T-cell (primary cell): Measurements from ENCODE around the gene HOXB1. TPM values are rescaled to one million over a fixed set of nuclear protein-coding genes. Genes with fewer than 3 reads are reported as not detected.

Experiments used
- ATAC-seq, 4 experiments: fragments of 200-7000 bp in 3 of 4; fragments of 150-1000 bp in 1 of 4; cut with Tn5 transposase; replicated peaks in 1 of 4; 1 replicate in 3 of 4; 2 replicates in 1 of 4; pipeline ENCODE4 v1.10.0; 2021; ENCODE audit warnings: moderate library complexity in 3 of 4, mild to moderate bottlenecking in 2 of 4, moderate number of reproducible peaks in 1 of 4
- CTCF ChIA-PET, 2 donors: fragments of 300-600 bp; sonication (Branson Sonifier 250); formaldehyde crosslinking; loops; one replicate each; lab custom pipeline; 2022; ENCODE audit warnings: antibody characterized with exemption in 2 of 2; lab: Charles Lee
- POLR2A ChIA-PET, 2 donors: fragments of 300-600 bp; sonication (Branson Sonifier 250); formaldehyde crosslinking; loops; one replicate each; lab custom pipeline; 2022; ENCODE audit warnings: antibody characterized with exemption in 2 of 2; lab: Charles Lee
- DNase-seq, 35 experiments: peaks; one replicate each; pipeline versions ENCODE4 v3.0.0 to v3.0.0-alpha.2; 2013 to 2023
- H3K27ac ChIP-seq: one replicate; pipeline ENCODE4 v1.5.1; 2013; ENCODE audit warnings: low read length
- H3K27me3 ChIP-seq, 2 experiments: replicated peaks in 1 of 2; 1 replicate in 1 of 2; 2 replicates in 1 of 2; pipeline versions ENCODE4 v1.6.1 to v1.7.0; 2013; ENCODE audit warnings: low read length in 1 of 2, mixed read lengths in 1 of 2; ENCODE audit not compliant: control insufficient read depth in 2 of 2, insufficient read depth in 2 of 2; ENCODE audit errors: extremely low read depth in 1 of 2
- H3K36me3 ChIP-seq, 2 donors: 1 replicate in 1 of 2; 2 replicates in 1 of 2; pipeline versions ENCODE4 v1.6.1 to v1.7.0; 2013; ENCODE audit warnings: low read length in 1 of 2; ENCODE audit not compliant: control insufficient read depth in 2 of 2, insufficient read depth in 1 of 2; ENCODE audit errors: extremely low read depth in 1 of 2
- H3K4me1 ChIP-seq, 2 experiments: 1 replicate in 1 of 2; 2 replicates in 1 of 2; pipeline versions ENCODE4 v1.6.1 to v1.7.0; 2013; ENCODE audit warnings: low read length in 2 of 2, mixed read lengths in 1 of 2; ENCODE audit not compliant: insufficient read depth in 2 of 2, control insufficient read depth in 1 of 2; ENCODE audit errors: extremely low read depth in 1 of 2
- H3K4me3 ChIP-seq, 2 donors: 1 replicate in 1 of 2; 2 replicates in 1 of 2; pipeline versions ENCODE4 v1.5.1 to v1.7.0; 2013; ENCODE audit warnings: mild to moderate bottlenecking in 2 of 2, low read length in 1 of 2, moderate library complexity in 1 of 2; ENCODE audit not compliant: control insufficient read depth in 1 of 2; ENCODE audit errors: extremely low read depth in 1 of 2
- H3K9me3 ChIP-seq: 2 replicates; pipeline ENCODE4 v1.7.0; 2013
- H3K27ac Mint-ChIP-seq, 2 donors: one replicate each; pipeline ENCODE4 v1.8.0; 2020 to 2021; ENCODE audit warnings: mild to moderate bottlenecking in 2 of 2, mixed read lengths in 2 of 2
- H3K27me3 Mint-ChIP-seq, 2 donors: one replicate each; pipeline ENCODE4 v1.8.0; 2021 to 2022; ENCODE audit warnings: mixed read lengths in 2 of 2
- H3K36me3 Mint-ChIP-seq: one replicate; pipeline ENCODE4 v1.8.0; 2021; ENCODE audit warnings: mixed read lengths
- H3K4me1 Mint-ChIP-seq, 3 donors: one replicate each; pipeline ENCODE4 v1.8.0; 2020 to 2022; ENCODE audit warnings: mixed read lengths in 3 of 3, mild to moderate bottlenecking in 1 of 3
- H3K4me3 Mint-ChIP-seq, 3 donors: one replicate each; pipeline ENCODE4 v1.8.0; 2020 to 2022; ENCODE audit warnings: mild to moderate bottlenecking in 3 of 3, mixed read lengths in 3 of 3, moderate library complexity in 3 of 3
- H3K9me3 Mint-ChIP-seq, 3 donors: one replicate each; pipeline ENCODE4 v1.8.0; 2020 to 2022; ENCODE audit warnings: mixed read lengths in 3 of 3
- WGBS: methylation state at CpG from one replicate; pipeline ENCODE4 v1.1.5; 2013; ENCODE audit warnings: missing lambda C conversion rate; ENCODE audit not compliant: insufficient coverage; 5-methylcytosine and 5-hydroxymethylcytosine counted together
- total RNA-seq, 35 experiments: library from RNA in 6 of 35; stranded (reverse) in 6 of 35; fragments of 120-200 nt in 1 of 35; gene quantifications; one replicate each; pipeline versions ENCODE4 v1.2.1 to v1.2.4 and lab custom pipeline; 2013 to 2026

The HOXB1 gene
- total RNA-seq, 5 donors from 2014 or later (not counting 1 experiment from before 2014, with no cell fraction given): not detected

- DNase-seq (no peak), ATAC-seq (no peak)
- ChIA-PET CTCF (interaction anchor here in 1 of 2 donors (0.7 kb wide), 1 partner anchor 21 kb away, joined by 3 read pairs; no protein-coding TSS in a partner anchor), POLR2A (no interaction called here)
- 67% methylated on average over 6 of the region's 33 CpGs for WGBS
- Histone ChIP-seq H3K27ac (no peak overlapping the region), H3K27me3 (peaks cover 0 to 38% of the 10 kb centered on the region in 2 experiments), H3K4me3 (no peak overlapping the region), H3K36me3 (peaks cover 0 to 4% of the 10 kb centered on the region in 2 donors), H3K9me3 (no peaks in the 10 kb centered on the region), H3K4me1 (no peaks in the 10 kb centered on the region)
- H3K4me1 Mint-ChIP-seq: peaks cover 0 to 19% (median 12%) of the 10 kb centered on the region in 3 donors
- H3K27ac Mint-ChIP-seq: no peak overlapping the region
- peaks cover 0 to 24% of the 10 kb centered on the region in 2 donors for H3K27me3 Mint-ChIP-seq
- peak overlapping the region in 2 of 3 donors; percentile 5 to 55 for H3K4me3 Mint-ChIP-seq
- H3K36me3 Mint-ChIP-seq: peaks cover 15% of the 10 kb centered on the region
- H3K9me3 Mint-ChIP-seq: no peaks in the 10 kb centered on the region
Measured at GRCh38 chr17:48568499-48569239, 37.9 kb upstream of the HOXB1 start.

DNA sequence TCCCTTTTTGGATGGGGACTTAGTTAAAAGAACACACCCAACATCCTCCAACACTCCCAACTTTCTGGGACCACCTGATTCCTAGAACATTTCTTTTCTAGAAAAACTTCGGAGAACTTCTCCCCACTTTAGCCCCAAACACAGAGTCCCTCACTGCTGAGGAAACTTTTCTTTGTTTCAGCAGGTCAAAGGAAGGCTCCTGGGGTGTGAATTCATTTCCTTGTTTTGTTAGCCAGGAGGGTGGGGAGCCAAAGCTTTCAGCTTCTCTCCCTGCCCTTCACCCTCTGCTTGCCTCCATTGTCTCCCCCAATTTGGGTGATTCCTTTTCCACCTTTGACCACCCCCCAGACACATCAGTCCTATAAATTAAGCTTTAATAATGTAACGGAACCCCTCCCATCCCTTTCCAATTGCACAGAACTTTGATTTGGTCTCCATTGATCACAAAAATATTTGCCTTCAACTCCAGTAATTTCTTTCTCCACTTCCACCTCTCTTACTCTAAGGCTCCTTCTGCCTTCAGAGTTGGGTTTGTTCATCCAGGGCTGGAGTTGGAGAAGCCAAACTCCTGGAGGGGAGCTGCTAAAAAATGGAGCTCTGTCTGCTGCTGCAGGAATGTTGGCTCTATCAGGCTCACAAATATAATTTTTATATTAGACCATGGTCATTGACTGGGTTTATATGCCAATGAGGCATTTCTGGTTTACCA, 37.0 kb upstream of the HOXB1 start:
- CTCF ChIA-PET: interaction anchor here in 1 of 2 donors (0.6 to 0.7 kb wide), 2 partner anchors 20 to 489 kb away, joined by 3 read pairs; no protein-coding TSS in a partner anchor
- peaks cover 15% of the 10 kb centered on the region for H3K36me3 Mint-ChIP-seq
- DNase-seq: no peak

GRCh38 chr17:48567209-48567608, 36.4 kb upstream of the HOXB1 start:
- H3K4me3 ChIP-seq: no peak overlapping the region
- WGBS: 74% methylated on average over 6 of the region's 6 CpGs
- peaks cover 0 to 4% of the 10 kb centered on the region in 2 experiments for H3K4me1 ChIP-seq
- H3K4me1 Mint-ChIP-seq: peaks cover 0 to 20% (median 13%) of the 10 kb centered on the region in 3 donors
- peaks cover 0 to 4% of the 10 kb centered on the region in 2 donors for H3K36me3 ChIP-seq
- H3K9me3 ChIP-seq: no peaks in the 10 kb centered on the region
- H3K27me3 ChIP-seq: peaks cover 0 to 41% of the 10 kb centered on the region in 2 experiments
- POLR2A ChIA-PET: no interaction called here
- H3K9me3 Mint-ChIP-seq: no peaks in the 10 kb centered on the region
- DNase-seq (no peak), ATAC-seq (no peak)
- H3K27ac Mint-ChIP-seq: no peak overlapping the region
- no peak overlapping the region for H3K27ac ChIP-seq
- no peak overlapping the region for H3K4me3 Mint-ChIP-seq
- CTCF ChIA-PET: interaction anchor here in 1 of 2 donors (0.6 kb wide), 1 partner anchor 488 kb away, joined by 3 read pairs; no protein-coding TSS in a partner anchor
- peaks cover 7 to 26% of the 10 kb centered on the region in 2 donors for H3K27me3 Mint-ChIP-seq
- H3K36me3 Mint-ChIP-seq: peaks cover 15% of the 10 kb centered on the region

More for the DNA sequence above, 37.0 kb upstream of the HOXB1 start:
- ATAC-seq: no peak
- 100% methylated on average over 1 of the region's 2 CpGs for WGBS
- H3K27me3 ChIP-seq: peaks cover 0 to 41% of the 10 kb centered on the region in 2 experiments
- H3K4me3 ChIP-seq: no peak overlapping the region
- no peaks in the 10 kb centered on the region for H3K9me3 ChIP-seq
- H3K4me1 ChIP-seq: no peaks in the 10 kb centered on the region
- Mint-ChIP-seq H3K27me3 (peaks cover 6 to 26% of the 10 kb centered on the region in 2 donors), H3K4me3 (peak overlapping the region in 1 of 3 donors; percentile 55), H3K4me1 (peaks cover 0 to 16% (median 13%) of the 10 kb centered on the region in 3 donors), H3K27ac (no peak overlapping the region), H3K9me3 (no peaks in the 10 kb centered on the region)
- H3K36me3 ChIP-seq: peaks cover 0 to 4% of the 10 kb centered on the region in 2 donors
- POLR2A ChIA-PET: no interaction called here
- no peak overlapping the region for H3K27ac ChIP-seq

DNA sequence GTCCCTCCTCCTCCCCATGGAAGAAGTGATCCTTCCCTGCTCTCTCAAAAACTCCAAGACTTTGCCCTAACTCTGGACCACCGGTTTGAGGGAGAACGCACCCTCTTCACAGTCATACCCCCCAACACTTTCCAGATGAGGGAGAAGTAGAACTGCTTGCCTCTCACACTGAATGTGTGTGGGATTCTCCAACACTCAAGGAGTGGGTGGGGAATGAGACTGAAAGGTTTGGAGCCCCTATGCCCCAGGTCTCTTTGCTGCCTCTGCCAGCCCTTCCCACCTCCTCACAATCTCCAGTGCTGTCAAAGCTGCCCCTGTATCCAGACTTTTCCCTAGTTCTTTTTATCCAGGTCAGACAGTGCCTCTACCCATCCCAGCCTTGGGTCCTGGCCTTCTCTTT, 35.9 kb upstream of the HOXB1 start:
- peaks cover 0 to 4% of the 10 kb centered on the region in 2 donors for H3K36me3 ChIP-seq
- POLR2A ChIA-PET: no interaction called here
- WGBS: no CpG with 5 or more reads among the region's 2 CpGs
- Mint-ChIP-seq H3K9me3 (no peaks in the 10 kb centered on the region), H3K4me1 (peaks cover 0 to 23% (median 14%) of the 10 kb centered on the region in 3 donors), H3K27me3 (peaks cover 7 to 26% of the 10 kb centered on the region in 2 donors), H3K27ac (no peak overlapping the region), H3K36me3 (peaks cover 12% of the 10 kb centered on the region), H3K4me3 (no peak overlapping the region)
- H3K4me1 ChIP-seq: peaks cover 1 to 9% of the 10 kb centered on the region in 2 experiments
- no peak overlapping the region for H3K4me3 ChIP-seq
- ATAC-seq (no peak), DNase-seq (no peak)
- H3K9me3 ChIP-seq: no peaks in the 10 kb centered on the region
- CTCF ChIA-PET: no interaction called here
- no peak overlapping the region for H3K27ac ChIP-seq
- H3K27me3 ChIP-seq: peaks cover 0 to 41% of the 10 kb centered on the region in 2 experiments

GRCh38 chr17:48565925-48566710, 35.3 kb upstream of the HOXB1 start:
- Histone ChIP-seq H3K4me3 (no peak overlapping the region), H3K9me3 (no peaks in the 10 kb centered on the region), H3K27ac (no peak overlapping the region), H3K27me3 (peaks cover 0 to 42% of the 10 kb centered on the region in 2 experiments), H3K36me3 (no peaks in the 10 kb centered on the region), H3K4me1 (peaks cover 2 to 15% of the 10 kb centered on the region in 2 experiments)
- no peak overlapping the region for H3K4me3 Mint-ChIP-seq
- no peaks in the 10 kb centered on the region for H3K9me3 Mint-ChIP-seq
- H3K36me3 Mint-ChIP-seq: peaks cover 8% of the 10 kb centered on the region
- peaks cover 0 to 27% (median 16%) of the 10 kb centered on the region in 3 donors for H3K4me1 Mint-ChIP-seq
- CTCF ChIA-PET: interaction anchor here in 1 of 2 donors (0.5 kb wide), 1 partner anchor 267 kb away, joined by 4 read pairs; no protein-coding TSS in a partner anchor
- 100% methylated on average over 1 of the region's 4 CpGs for WGBS
- ATAC-seq (no peak), DNase-seq (no peak)
- H3K27ac Mint-ChIP-seq: no peak overlapping the region
- POLR2A ChIA-PET: interaction anchor here in 1 of 2 donors (0.5 kb wide), 1 partner anchor 11 kb away, joined by 4 read pairs; no protein-coding TSS in a partner anchor
- peaks cover 7 to 26% of the 10 kb centered on the region in 2 donors for H3K27me3 Mint-ChIP-seq
